OCI-LY7 (cell line): ENCODE results near the gene SUMF1.

Source experiments
- CTCF ChIP-seq: fragments of 200-600 bp; sonication (generic); conservative IDR thresholded peaks from 2 replicates; pipeline ENCODE4 v1.5.1; 2014; ENCODE audit warnings: mild to moderate bottlenecking, antibody characterized with exemption, low read length, moderate library complexity, mixed read lengths
- EZH2phosphoT487 ChIP-seq: fragments of 200-600 bp; sonication (generic); IDR thresholded peaks from 2 replicates; pipeline ENCODE4 v1.6.1; 2018; ENCODE audit warnings: low read depth, borderline replicate concordance, mild to moderate bottlenecking, mixed run types, antibody characterized with exemption, low read length, moderate library complexity, mixed read lengths

GRCh38 chr3:4425055-4425454 lies 42.0 kb downstream of the SUMF1 start:
- TF ChIP-seq CTCF (no peak), EZH2phosphoT487 (no peak)
